Raji (cell line): ENCODE results near the gene SSTR5.

ENCODE experiments used
- POLR2A ChIP-seq: IDR thresholded peaks from 2 replicates; pipeline ENCODE4 v1.6.1; 2011; ENCODE audit warnings: low read depth, low read length, control low read depth; ENCODE audit not compliant: insufficient read depth

SSTR5 gene

DNA sequence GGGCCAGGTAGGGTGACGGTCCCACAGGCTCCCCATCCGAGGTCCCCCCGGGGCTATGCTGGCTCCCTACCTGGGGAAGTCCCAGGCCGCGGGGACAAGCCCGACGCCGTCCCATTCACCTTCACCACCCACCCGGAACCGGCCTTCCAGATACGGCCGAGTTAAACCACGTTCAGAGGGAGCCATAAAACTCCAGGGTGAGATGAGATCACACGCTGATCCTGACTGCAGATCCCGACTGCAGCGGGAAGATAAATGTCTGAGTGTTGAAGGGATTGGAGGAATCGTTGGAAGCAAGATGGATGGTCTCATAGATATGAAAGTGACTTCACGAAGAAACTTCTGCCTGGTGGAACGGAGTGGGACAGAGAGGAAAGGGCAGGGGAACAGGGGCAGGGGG, 37.1 kb downstream of the SSTR5 start:
- TF ChIP-seq POLR2A, result no peak

DNA sequence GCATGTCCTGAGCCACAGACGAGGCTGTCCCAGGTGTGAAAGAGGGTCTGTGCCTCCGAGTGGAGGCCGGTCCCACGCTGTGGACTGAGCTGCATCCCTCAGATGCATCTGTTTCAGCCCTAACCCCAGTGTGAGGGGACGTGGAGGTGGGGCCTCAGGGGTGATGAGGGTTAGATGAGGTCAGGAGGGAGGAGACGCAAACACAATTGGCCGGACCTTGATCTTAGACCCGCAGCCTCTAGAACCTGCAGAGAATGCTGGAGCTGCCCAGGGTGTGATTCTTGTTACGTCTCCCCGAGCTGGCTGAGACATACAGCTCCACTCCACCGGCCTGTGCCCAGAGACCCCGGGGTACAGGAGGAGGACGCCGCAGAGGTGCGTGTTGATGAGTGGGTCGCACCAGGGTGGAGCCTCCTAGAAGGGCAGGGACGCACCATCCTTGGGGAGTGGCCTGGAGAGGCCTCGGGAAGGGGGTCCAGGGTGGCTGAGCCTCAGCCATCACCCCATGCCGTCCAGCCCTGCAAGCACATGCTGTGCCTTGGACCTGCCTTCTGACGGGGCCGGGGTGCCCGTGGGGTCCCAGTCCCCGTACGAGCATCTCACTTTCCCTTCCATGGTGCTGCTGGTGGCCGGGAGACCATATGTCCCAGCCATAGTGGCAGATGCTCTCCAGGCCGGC, 40.1 kb downstream of the SSTR5 start:
- no peak for TF ChIP-seq POLR2A

DNA sequence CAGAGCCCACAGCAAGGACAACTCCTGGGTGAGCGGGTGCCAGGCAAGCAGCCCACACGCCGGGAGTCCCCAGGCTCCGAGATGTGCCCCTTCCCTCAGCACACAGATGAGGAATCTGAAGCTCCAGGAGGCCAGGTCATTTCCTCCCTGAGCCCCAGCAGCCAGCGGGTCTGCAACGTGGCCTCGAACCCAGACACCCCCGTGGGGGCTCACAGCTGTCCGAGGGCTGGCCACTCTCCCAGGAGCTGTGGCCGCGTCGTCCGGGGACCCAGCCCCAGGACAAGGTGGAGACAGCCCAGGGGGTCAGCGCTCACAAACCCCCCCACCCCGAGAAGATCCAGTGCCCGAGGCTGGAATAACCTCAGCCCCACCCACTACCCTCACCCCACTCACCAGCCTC, 40.9 kb downstream of the SSTR5 start:
- no peak for TF ChIP-seq POLR2A

DNA sequence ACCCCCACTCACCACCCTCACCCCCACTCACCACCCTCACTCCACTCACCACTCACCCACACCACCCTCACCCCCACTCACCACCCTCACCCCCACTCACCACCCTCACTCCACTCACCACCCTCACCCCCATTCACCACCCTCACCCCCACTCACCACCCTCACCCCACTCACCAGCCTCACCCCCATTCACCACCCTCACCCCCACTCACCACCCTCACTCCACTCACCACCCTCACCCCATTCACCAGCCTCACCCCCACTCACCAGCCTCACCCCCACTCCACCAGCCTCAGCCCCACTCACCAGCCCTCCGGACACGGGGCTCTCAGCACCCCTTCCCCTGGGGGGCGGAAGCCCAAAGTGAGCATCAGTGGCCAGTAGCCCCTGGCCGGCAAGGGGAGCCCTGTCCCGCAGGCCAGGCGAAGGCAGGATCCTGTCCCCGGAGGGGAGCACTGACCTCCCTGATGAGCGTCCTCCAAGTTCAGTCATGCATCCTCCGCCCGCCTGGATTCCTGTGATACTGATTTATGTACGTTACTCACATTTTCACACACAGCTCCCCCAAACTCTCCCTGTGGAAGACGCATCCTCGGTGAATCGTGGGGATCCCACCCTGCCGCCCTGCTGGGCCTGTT, 41.5 kb downstream of the SSTR5 start:
- no peak for TF ChIP-seq POLR2A

DNA sequence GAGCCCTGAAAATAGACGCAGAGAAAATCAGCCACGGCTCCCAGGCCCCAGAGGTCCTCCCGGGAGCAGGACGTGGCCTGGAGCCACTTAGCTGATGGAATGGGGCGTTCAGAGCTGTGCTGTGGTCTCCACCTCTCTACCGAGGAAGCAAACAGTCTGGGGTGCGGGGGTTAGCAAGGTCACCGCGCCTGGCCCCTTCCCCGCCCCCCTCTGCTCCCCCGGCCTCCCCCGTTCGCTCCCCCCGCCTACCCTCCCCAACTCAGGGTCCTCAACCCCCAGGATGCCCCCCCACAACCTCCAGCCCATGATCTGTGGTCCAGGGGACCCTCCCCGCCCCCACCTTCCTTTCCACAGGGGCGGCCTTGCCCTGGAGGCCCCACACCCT, 44.1 kb downstream of the SSTR5 start:
- no peak for TF ChIP-seq POLR2A

DNA sequence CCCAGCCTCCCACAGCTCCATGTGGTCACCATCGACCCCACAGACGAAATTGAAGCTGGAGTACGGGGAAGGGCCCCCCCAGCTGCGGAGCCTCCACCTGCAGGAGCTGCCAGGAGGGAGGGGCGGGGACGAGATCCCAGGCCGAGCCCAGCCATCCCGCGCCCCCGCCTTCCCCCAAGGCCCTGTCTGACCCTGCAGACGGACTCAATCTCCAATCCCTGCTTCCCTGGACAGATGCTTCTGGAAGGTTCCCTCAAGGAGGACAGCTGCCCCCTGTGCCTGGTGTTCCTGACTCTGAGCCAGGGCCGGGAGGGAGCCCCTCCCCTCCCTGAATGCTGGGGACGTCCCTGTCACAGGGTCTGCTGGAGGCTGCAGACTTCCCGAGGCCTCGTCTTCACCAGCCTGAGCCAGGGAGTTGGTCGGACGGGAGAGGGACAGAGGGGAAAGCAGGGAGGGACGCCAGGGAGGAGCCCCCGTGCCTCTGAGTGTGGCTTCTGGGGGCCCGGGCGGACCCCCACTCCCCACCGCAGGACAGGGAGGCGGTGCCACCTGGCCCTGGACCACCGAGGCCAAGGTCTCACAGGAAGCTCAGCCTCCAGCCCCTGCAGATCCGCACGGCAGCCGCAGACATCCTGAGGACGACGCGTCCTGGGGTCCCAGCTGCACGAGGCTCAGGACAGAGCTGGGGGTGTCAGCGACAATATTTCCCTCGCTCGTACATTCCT, 44.8 kb downstream of the SSTR5 start:
- no peak for TF ChIP-seq POLR2A

DNA sequence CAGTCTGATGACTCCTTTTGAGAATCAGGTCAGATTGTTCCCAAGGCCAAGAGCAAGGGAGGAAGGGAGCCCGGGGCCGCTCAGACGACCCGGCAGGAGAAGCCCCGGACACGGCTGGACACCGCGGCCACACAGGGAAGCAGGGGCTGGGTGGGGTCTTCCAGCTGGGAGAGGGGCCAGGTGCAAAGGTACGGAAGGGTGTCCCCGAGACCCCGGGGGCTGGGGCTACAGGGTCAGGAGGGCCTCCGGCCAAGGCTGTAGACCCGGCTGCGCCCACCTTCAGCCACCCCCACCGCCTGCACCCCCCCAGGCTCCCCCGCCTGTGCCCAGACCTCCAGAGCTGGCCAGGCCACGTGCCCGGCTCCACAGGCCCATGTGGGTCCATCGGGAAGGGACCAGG, 45.4 kb downstream of the SSTR5 start:
- TF ChIP-seq POLR2A, result no peak

DNA sequence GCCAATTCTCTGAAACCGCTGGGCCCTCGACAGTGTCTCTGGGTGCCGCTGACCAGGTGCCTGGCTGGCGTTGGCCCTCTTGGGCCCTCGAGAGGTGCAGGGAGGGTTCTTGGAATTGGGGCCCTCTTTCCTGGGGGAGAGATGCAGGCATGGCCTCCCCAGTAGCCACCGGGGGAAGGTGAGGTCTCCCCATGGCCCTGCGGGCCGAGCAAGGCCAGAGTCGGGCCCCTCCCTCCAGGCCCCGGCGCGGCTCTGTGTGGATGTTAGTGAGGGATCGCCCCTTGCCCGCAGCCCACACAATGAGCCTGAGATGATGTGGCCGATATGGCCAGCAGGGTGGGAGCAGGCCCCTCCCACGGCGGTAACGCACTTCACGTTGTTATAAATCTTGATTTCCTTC, 46.6 kb downstream of the SSTR5 start:
- no peak for TF ChIP-seq POLR2A

DNA sequence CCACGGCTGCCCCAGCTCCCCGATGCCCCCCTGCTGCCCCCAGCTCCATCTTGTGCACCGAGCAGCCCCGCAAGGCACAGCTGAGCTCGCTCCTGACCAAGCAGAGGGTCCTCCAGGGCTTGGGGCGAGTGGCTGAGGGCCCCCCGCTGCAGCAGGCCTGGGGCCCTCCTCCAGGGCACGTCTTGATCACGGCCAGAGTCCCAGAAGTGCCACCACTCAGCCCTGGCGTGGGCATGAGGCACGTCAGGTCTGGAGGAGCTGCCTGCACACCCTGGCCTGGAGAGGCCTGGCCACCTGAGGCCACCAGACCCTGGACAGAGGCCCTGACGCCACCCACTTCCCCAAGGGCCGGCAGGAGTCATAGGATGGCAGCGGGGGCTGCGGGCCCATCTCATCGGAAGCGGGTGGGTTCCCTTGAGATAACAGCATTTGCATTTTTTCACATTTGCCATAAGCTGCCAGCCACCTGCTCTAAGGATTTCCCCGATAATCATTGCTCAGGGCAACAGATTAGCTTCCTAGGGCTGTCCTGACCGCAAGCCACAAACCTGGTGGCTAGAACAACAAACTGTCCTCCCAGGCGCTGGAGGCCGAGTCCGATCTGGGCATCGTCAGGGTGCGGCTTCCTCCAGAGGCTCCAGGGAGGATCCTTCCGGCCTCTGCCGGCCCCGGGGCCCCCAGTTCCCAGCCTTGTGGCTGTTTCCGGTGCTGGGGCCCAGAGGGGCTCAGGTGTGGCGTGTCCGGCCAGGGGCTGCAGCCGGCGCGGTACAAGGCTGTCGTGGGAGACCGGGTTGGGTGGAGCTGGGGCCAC, 47.4 kb downstream of the SSTR5 start:
- no peak for TF ChIP-seq POLR2A

DNA sequence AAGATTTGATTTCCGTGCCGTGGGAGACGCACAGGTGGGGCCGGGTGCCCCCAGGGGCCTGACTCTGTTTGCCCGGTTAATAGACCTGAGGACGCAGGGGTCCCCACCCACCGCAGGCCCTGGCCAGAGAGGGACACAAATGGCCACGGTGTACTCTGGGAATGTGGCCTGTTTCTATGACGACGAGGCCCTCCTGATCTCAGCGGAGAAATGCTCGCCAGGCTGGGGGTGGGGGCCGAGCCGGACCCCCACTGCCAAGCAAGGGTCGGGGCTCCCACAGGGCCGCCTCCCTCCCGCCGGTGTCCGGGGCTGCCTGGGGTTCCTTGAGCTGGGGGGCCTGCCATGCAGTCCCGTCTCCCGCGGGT, 48.0 kb downstream of the SSTR5 start:
- no peak for TF ChIP-seq POLR2A

DNA sequence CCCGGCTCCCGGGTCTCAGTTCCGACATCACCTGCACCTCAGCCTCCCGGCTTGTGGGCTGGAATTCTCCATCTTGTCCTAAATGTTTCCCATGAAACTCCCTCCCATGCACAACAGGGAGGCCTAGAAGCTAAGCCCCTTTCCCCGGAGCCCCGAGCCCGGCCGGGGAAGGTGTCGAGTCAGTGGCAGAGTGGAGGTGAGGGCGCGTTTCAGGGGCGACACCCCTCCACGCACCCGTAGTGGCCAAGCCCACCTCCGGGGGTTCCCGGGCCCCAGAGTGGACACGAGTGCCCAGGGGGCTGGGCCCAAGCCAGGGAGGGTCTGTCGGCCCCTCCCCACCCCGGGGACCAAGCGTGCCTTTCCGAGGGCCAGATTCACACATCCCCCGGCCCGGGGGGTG, 48.5 kb downstream of the SSTR5 start:
- TF ChIP-seq POLR2A, result no peak

DNA sequence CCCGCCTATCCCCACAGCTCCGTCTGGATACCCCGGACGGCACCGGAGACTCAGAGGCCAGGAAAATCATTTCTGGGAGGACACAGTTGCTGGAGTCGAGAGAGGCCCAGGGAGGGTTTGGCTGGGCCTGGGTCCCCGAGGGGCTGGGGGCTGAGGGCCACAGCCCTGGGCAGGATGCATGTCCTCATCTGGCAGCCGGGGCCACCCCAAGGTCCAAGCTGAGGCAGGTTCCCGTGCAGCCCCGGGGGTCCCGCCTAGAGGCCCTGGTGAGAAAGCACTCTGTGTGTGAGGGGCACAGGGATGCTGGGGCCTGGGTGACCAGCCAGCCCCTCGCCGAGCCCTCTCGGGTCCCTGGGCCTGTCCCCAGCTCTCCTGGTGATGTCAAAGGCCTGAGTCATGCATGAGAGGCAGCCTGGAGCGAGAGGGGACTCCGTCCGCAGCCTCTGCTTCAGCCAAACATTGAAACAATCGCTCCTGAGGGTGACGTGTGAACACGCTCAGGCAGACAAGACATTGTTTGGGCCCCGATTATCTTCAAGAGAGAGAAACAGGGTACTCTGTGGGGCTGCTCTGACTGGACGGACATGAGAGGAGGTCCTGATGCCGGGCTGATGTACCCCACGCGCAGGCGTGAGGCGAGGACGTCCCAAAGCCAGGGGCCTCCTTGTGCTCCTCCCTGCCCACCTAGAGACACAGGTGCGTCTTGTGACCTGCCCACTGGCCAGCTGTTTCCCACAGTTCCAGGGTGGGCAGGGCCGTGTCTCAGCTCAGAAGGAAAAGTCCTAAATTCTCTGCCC, 49.3 kb downstream of the SSTR5 start:
- no peak for TF ChIP-seq POLR2A

DNA sequence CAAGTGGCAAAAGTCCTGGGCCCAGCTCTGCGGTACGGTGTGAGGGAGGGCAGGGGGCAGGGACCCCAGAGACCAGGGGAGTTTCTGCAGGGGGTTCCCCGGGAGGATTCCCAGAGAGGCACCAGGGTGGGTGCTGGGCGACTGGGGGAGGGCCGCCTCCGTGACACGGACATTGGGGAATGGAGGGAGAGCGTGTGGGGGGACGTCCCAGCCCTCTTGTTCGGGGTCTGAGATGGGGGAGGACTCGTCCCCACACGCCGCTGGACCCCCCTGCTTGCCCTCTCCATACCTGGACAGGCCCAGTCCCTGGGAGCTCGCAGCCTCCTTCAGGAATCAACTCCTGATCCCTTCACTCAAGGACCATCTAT, 49.8 kb downstream of the SSTR5 start:
- TF ChIP-seq POLR2A, result no peak

DNA sequence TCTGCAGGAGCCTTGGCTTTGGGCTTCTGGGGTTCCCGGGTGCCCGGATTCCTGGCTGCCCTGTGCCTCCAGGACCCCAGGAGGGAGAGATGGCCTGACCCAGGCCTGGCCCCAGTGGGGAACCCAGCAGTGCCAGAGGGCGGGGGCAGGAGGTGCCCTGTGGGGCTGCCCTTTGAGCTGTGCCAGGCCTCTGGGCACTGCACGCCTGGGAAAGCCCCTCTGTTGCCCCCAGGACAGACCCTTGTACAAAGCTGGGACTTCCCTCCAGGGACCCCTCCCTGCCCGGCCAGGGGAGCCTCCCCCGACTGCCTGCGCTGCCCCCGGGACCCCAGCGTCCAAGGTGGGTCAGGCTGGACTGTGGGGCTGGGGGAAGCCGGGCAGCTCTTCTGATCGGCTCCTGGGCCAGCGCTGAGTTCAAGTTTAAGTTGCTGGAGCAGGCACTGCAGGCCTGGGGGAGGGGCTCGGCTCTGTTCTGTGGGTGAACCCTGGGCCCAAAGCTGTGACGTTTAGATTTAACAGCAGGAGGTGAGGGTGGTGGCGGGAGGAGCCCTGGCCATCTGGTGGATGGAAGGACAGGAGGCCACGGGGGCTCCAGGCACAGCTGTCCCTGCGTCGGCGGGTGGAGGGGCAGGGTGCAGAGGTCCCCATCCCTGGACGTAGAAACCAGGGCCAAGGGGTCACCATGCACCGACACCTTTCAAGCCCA, 51.1 kb downstream of the SSTR5 start:
- TF ChIP-seq POLR2A, result no peak
